OCI-LY7 (cell line): ENCODE data around the gene ZNF536.
"Not testable (repeated sequence)": the region's sequence is repeated elsewhere in the genome, so short reads cannot be mapped to it uniquely, and the experiment has no call there.

Experiments used
- CTCF ChIP-seq: fragments of 200-600 bp; sonication (generic); conservative IDR thresholded peaks from 2 replicates; pipeline ENCODE4 v1.5.1; 2014; ENCODE audit warnings: mild to moderate bottlenecking, antibody characterized with exemption, low read length, moderate library complexity, mixed read lengths
- EZH2phosphoT487 ChIP-seq: fragments of 200-600 bp; sonication (generic); IDR thresholded peaks from 2 replicates; pipeline ENCODE4 v1.6.1; 2018; ENCODE audit warnings: low read depth, borderline replicate concordance, mild to moderate bottlenecking, mixed run types, antibody characterized with exemption, low read length, moderate library complexity, mixed read lengths

- TF ChIP-seq CTCF, EZH2phosphoT487: not testable (repeated sequence)
These were observed 94.4 kb downstream of the ZNF536 start for GRCh38 chr19:30466598-30466997.
